ENCODE data around the gene P2RY2. TPM values are rescaled to one million over a fixed set of nuclear protein-coding genes. Genes with fewer than 3 reads are reported as not detected.

Gene P2RY2
- polyA plus RNA-seq, 1 experiment, result not detected

GRCh38 chr11:73178681-73179080 is 39.4 kb upstream of the P2RY2 start:
- Histone ChIP-seq H3K27me3 (ENCODE audit: control insufficient read depth, insufficient read depth, low read length) (peaks cover 9% of the 10 kb centered on the region), H3K4me3 (ENCODE audit: low read depth, low read length) (no peak overlapping the region), H3K27ac (ENCODE audit: low read depth, low read length) (no peak overlapping the region), H3K9me3 (ENCODE audit: control insufficient read depth, insufficient read depth, low read length) (no peaks in the 10 kb centered on the region)
- POLR2A ChIA-PET, result no interaction called here
- CTCF ChIA-PET, result interaction anchor here (0.6 to 6.4 kb wide), 26 partner anchors 10 to 477 kb away, joined by 3 to 153 read pairs (median 7); partner anchors contain the start of genes FCHSD2 and STARD10
- DNase-seq (ENCODE audit: low read depth, low spot score), result no peak
- no peak for TF ChIP-seq CTCF (IDR thresholded peaks at IDR 0.05; ENCODE audit: low read depth, low read length)

- DNase-seq (ENCODE audit: low read depth, low spot score), result no peak
- Histone ChIP-seq H3K27ac (ENCODE audit: low read depth, low read length) (no peak overlapping the region), H3K4me3 (ENCODE audit: low read depth, low read length) (no peak overlapping the region), H3K9me3 (ENCODE audit: control insufficient read depth, insufficient read depth, low read length) (no peaks in the 10 kb centered on the region), H3K27me3 (ENCODE audit: control insufficient read depth, insufficient read depth, low read length) (peaks cover 9% of the 10 kb centered on the region)
- ChIA-PET CTCF (interaction anchor here (0.5 to 4.8 kb wide), 4 partner anchors 106 to 352 kb away, joined by 4 to 28 read pairs (median 6); no protein-coding TSS in a partner anchor), POLR2A (interaction anchor here (0.5 kb wide), 1 partner anchor 28 kb away, joined by 7 read pairs; no protein-coding TSS in a partner anchor)
- no peak for TF ChIP-seq CTCF (IDR thresholded peaks at IDR 0.05; ENCODE audit: low read depth, low read length)
Measured at GRCh38 chr11:73182824-73183321, 35.2 kb upstream of the P2RY2 start.

GRCh38 chr11:73184953-73185671 is 33.0 kb upstream of the P2RY2 start:
- Histone ChIP-seq H3K27me3 (ENCODE audit: control insufficient read depth, insufficient read depth, low read length) (peaks cover 3% of the 10 kb centered on the region), H3K4me3 (ENCODE audit: low read depth, low read length) (no peak overlapping the region), H3K27ac (ENCODE audit: low read depth, low read length) (no peak overlapping the region), H3K9me3 (ENCODE audit: control insufficient read depth, insufficient read depth, low read length) (no peaks in the 10 kb centered on the region)
- CTCF ChIA-PET, result interaction anchor here (0.9 to 4.8 kb wide), 7 partner anchors 17 to 354 kb away, joined by 3 to 35 read pairs (median 12); no protein-coding TSS in a partner anchor
- POLR2A ChIA-PET, result interaction anchor here (0.7 kb wide), 1 partner anchor 19 kb away, joined by 3 read pairs; no protein-coding TSS in a partner anchor
- peak; percentile 79 for TF ChIP-seq CTCF (IDR thresholded peaks at IDR 0.05; ENCODE audit: low read depth, low read length)
- no peak for DNase-seq (ENCODE audit: low read depth, low spot score)

GRCh38 chr11:73185680-73186293 is 32.3 kb upstream of the P2RY2 start:
- peak; percentile 27 for DNase-seq (ENCODE audit: low read depth, low spot score)
- no peak for TF ChIP-seq CTCF (IDR thresholded peaks at IDR 0.05; ENCODE audit: low read depth, low read length)
- no peak overlapping the region for H3K27ac ChIP-seq (ENCODE audit: low read depth, low read length)
- ChIA-PET CTCF (interaction anchor here (0.6 to 4.8 kb wide), 11 partner anchors 8 to 354 kb away, joined by 3 to 35 read pairs (median 4); no protein-coding TSS in a partner anchor), POLR2A (interaction anchor here (0.7 kb wide), 1 partner anchor 20 kb away, joined by 3 read pairs; no protein-coding TSS in a partner anchor)
- peaks cover 3% of the 10 kb centered on the region for H3K27me3 ChIP-seq (ENCODE audit: control insufficient read depth, insufficient read depth, low read length)
- H3K4me3 ChIP-seq (ENCODE audit: low read depth, low read length), result no peak overlapping the region
- H3K9me3 ChIP-seq (ENCODE audit: control insufficient read depth, insufficient read depth, low read length), result no peaks in the 10 kb centered on the region
